Bronchial epithelial cell (primary cell): ENCODE data around the gene POLR1H. TPM values are rescaled to one million over a fixed set of nuclear protein-coding genes. Genes with fewer than 3 reads are reported as not detected.
"Not testable (repeated sequence)": the region's sequence is repeated elsewhere in the genome, so short reads cannot be mapped to it uniquely, and the experiment has no call there.

Experiments
- DNase-seq: peaks from one replicate; pipeline ENCODE4 v3.0.0-alpha.2; 2010; ENCODE audit warnings: low read depth
- FAIRE-seq: peaks from 2 replicates; lab custom pipeline; 2011; peaks lifted over from hg19 to GRCh38; lab: Jason Lieb, UNC
- H3K27me3 ChIP-seq: 2 replicates; pipeline ENCODE4 v1.5.1; 2011; ENCODE audit warnings: low read length; ENCODE audit not compliant: control insufficient read depth, insufficient read depth
- H3K36me3 ChIP-seq: 2 replicates; pipeline ENCODE4 v1.5.1; 2011; ENCODE audit warnings: low read length; ENCODE audit not compliant: control insufficient read depth, insufficient read depth
- H3K4me3 ChIP-seq: 2 replicates; pipeline ENCODE4 v1.5.1; 2011; ENCODE audit warnings: mild to moderate bottlenecking, low read depth, low read length, control low read depth
- CTCF ChIP-seq: IDR thresholded peaks from 2 replicates; pipeline ENCODE4 v1.5.1; 2011; ENCODE audit warnings: mild to moderate bottlenecking, moderate library complexity, low read length, control low read depth, inconsistent platforms; ENCODE audit not compliant: insufficient read depth, severe bottlenecking
- total RNA-seq: library from RNA; depleted of rRNA; stranded (reverse); fragments of >200 nt; gene quantifications from 2 replicates; pipeline ENCODE4 v1.2.1, GENCODE V29; 2014

POLR1H gene
- total RNA-seq: 49.0 and 62.1 TPM in 2 replicates

DNA sequence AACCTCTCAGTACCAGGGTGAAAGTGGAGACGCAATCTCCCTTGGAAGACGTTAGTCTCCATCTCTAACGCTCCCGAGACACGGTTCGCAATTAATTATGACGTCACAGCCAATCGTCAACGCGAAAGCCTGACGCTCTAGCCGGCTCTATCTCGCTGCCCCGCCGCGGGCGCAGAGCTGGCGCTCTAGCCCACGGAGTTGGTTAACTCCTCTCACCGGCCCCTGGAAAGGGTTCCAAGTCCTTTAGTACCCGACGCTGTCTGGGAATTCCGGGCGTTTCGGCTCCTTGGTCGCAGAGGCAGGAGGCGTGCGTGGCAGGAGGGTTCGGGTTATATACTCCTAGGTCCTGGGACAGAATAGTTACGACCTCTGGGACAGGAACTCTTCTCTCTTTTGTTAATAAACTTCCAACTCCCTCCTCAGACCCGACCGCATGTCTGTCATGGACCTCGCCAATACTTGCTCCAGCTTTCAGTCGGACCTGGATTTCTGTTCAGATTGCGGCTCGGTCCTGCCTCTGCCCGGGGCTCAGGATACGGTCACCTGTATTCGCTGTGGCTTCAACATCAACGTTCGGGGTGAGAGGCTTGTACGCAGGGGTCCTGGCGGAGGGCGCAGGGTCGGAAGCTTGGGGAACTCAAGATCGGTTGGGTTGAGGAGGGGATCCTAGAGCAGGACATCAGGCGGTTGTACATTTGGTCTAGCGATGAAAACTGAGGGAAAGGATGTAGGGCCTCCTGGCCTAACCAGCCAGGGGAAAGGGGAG, at the start of gene POLR1H:
POLR1H (plus strand) TSS at position 174 of the 766 bp plus-strand sequence; CDS start at position 434, 260 bp downstream.
- H3K27me3 ChIP-seq: no peaks in the 10 kb centered on the region
- FAIRE-seq (no peak), DNase-seq (peak; percentile 89)
- no peak for TF ChIP-seq CTCF
- H3K36me3 ChIP-seq: no peaks in the 10 kb centered on the region
- H3K4me3 ChIP-seq: peak within 1 kb of the TSS; percentile 73

DNA sequence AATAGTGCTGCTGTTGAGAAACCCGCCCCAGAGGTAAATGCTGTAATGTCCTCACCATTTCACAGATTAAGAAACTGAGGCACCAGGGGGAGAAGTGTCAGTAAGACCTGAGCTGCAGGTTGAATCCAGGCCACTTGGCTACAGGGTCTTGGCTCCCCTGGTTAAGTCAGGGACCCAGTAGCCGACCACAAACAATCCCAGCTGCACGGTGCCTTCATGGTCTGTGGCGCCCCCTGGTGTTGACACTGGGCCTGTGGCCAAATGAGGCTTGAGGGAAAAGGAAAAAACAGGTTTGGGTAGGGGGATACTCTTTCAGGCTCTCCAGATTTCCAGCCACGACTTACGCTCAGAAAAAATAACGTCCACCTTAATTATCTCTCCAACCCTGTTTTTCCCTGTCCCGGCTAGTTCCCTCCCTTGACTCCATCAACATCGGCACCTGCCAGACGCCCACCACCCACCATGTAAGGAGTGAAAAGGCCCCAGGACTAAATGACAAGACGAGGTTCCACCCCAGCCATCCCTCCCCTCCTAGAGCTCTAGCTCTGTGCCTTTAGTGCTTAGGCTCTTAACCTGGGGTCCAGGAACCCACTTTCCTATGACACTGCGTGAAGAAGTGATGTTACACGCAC, 47.7 kb upstream of the POLR1H start:
- DNase-seq (no peak), FAIRE-seq (no peak)
- peaks cover 1% of the 10 kb centered on the region for H3K36me3 ChIP-seq
- H3K27me3 ChIP-seq: peaks cover 5% of the 10 kb centered on the region
- TF ChIP-seq CTCF: peak; percentile 84
- H3K4me3 ChIP-seq: no peak overlapping the region

DNA sequence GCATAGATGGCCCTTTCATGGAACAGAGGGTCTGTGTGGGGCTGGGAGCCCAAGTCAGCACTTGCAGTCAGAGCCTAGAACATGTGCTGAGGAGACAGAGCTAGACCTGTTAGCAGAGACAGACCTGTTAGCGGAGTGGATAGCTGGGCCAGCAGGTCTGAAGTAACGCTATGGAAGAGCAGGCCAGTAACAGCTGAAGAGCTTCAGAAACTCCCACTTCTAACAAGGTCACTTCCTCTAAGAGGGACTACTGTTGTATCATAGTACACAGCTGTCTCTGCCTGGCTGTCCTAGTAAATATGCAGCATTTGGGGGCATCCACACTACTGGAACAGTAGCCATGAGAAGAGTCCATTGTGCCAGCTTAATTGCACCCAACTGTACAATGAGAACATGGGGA, 41.2 kb upstream of the POLR1H start:
- DNase-seq: no peak
- no peak for TF ChIP-seq CTCF
- no peaks in the 10 kb centered on the region for H3K27me3 ChIP-seq
- no peaks in the 10 kb centered on the region for H3K36me3 ChIP-seq
- FAIRE-seq: no peak
- H3K4me3 ChIP-seq: no peak overlapping the region

DNA sequence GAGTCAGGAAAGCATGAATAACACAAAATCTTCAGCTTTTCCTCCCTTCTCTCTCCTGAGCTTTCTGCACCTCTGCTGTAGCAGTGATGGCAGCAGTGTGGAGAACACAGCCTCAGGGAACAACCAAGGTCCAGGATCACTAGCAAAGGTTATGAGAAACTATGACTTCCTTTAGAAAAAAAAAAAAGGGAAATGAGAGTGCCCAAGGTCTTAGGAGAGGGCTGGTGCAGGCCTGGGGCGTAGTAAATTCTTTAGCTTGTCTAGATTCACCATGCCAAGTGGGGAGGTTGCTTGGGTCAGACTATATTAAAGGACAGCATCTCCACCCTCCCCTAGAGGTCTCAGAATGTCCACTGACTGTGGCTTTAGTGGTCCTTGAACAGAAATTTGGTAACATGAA, 40.4 kb upstream of the POLR1H start:
- H3K36me3 ChIP-seq: no peaks in the 10 kb centered on the region
- TF ChIP-seq CTCF: no peak
- no peak overlapping the region for H3K4me3 ChIP-seq
- no peaks in the 10 kb centered on the region for H3K27me3 ChIP-seq
- DNase-seq: no peak
- FAIRE-seq: no peak

DNA sequence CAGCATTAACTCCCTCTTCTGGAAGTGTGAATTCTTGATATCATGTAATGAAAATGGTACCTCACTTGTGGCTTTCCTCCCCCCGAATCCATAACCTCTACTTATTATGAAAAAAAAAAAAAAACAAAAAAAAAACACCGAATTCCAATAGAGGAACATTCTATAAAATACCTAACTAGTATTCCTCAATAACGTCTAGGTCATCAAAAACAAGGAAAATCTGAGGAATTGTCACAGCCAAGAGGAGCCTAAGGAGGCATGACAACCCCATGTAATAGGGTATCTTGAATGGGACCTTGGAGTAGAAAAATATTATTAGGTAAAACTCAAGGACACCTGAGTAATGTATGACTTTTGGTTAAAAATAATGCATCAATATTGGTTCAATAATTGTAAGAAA, 38.9 kb upstream of the POLR1H start:
- Histone ChIP-seq H3K36me3 (no peaks in the 10 kb centered on the region), H3K27me3 (no peaks in the 10 kb centered on the region), H3K4me3 (no peak overlapping the region)
- no peak for TF ChIP-seq CTCF
- DNase-seq (no peak), FAIRE-seq (no peak)

GRCh38 chr6:30022712-30023111, 38.4 kb upstream of the POLR1H start:
- FAIRE-seq: not testable (repeated sequence)

More at GRCh38 chr6:30022712-30023111, 38.4 kb upstream of the POLR1H start:
- H3K4me3 ChIP-seq, DNase-seq, H3K36me3 ChIP-seq, H3K27me3 ChIP-seq: not testable (repeated sequence)
